Panc1 (cell line): ENCODE data around the gene FUOM. TPM values are rescaled to one million over a fixed set of nuclear protein-coding genes. Genes with fewer than 3 reads are reported as not detected.

Source experiments
- ATAC-seq: fragments of 200-7000 bp; cut with Tn5 transposase; 2 replicates; pipeline ENCODE4 v1.9.1; 2020; ENCODE audit warnings: mild to moderate bottlenecking, moderate library complexity
- BruUV-seq: library from RNA; stranded (reverse); fragments of 400-500 nt; replicated peaks from 2 replicates; lab custom pipeline; 2021; lab: Mats Ljungman, UMichigan
- CTCF ChIA-PET: fragments of 300-600 bp; sonication (Branson Sonifier 250); formaldehyde crosslinking; loops from one replicate; lab custom pipeline; 2022; ENCODE audit warnings: antibody characterized with exemption; lab: Charles Lee
- POLR2A ChIA-PET: fragments of 300-600 bp; sonication (Branson Sonifier 250); formaldehyde crosslinking; loops from one replicate; lab custom pipeline; 2022; ENCODE audit warnings: antibody characterized with exemption; lab: Charles Lee
- DNase-seq: peaks from one replicate; pipeline ENCODE4 v3.0.0-alpha.2; 2010; ENCODE audit warnings: low read depth, low spot score
- H3K27ac ChIP-seq: 2 replicates; pipeline ENCODE4 v1.5.1; 2011; ENCODE audit warnings: mild to moderate bottlenecking, low read length, inconsistent platforms
- H3K27me3 ChIP-seq: fragments of 200-500 bp; sonication (Bioruptor generic); 2 replicates; pipeline ENCODE4 v1.6.0; 2014; ENCODE audit warnings: low read length, inconsistent platforms; ENCODE audit not compliant: control insufficient read depth, insufficient read depth
- H3K36me3 ChIP-seq: fragments of 200-500 bp; sonication (Bioruptor generic); 2 replicates; pipeline ENCODE4 v1.5.1; 2014; ENCODE audit warnings: inconsistent platforms, mild to moderate bottlenecking, low read length, moderate library complexity; ENCODE audit not compliant: control insufficient read depth, insufficient read depth
- H3K4me1 ChIP-seq: 2 replicates; pipeline ENCODE4 v1.5.1; 2011; ENCODE audit warnings: inconsistent platforms, mild to moderate bottlenecking, low read length, moderate library complexity; ENCODE audit not compliant: control insufficient read depth, insufficient read depth
- H3K4me3 ChIP-seq, 2 experiments: 2 replicates each; pipeline ENCODE4 v1.5.1; 2011 to 2012; ENCODE audit warnings: low read depth in 2 of 2, low read length in 2 of 2, mild to moderate bottlenecking in 2 of 2, inconsistent platforms in 1 of 2, moderate library complexity in 1 of 2
- H3K9me3 ChIP-seq: fragments of 200-500 bp; sonication (Bioruptor generic); 2 replicates; pipeline ENCODE4 v1.5.1; 2014; ENCODE audit warnings: low read depth, mild to moderate bottlenecking, inconsistent platforms, low read length, moderate library complexity; ENCODE audit not compliant: control insufficient read depth, insufficient read depth
- CTCF ChIP-seq: fragments of 450-650 bp; IDR thresholded peaks from 2 replicates; pipeline ENCODE4 v1.5.1; 2017; ENCODE audit warnings: mild to moderate bottlenecking
- POLR2AphosphoS5 ChIP-seq: IDR thresholded peaks from 2 replicates; pipeline ENCODE4 v1.6.1; 2012; ENCODE audit warnings: mild to moderate bottlenecking, low read depth, low read length, moderate library complexity
- REST ChIP-seq, 2 experiments: IDR thresholded peaks; 2 replicates each; pipeline ENCODE4 v1.6.1; 2011 to 2012; ENCODE audit warnings: low read depth in 2 of 2, control low read depth in 1 of 2, low read length in 1 of 2, mild to moderate bottlenecking in 1 of 2, moderate library complexity in 1 of 2; ENCODE audit not compliant: insufficient read depth in 1 of 2
- SIN3A ChIP-seq: IDR thresholded peaks from 2 replicates; pipeline ENCODE4 v1.6.1; 2012; ENCODE audit warnings: low read depth, mild to moderate bottlenecking, low read length, moderate library complexity, borderline replicate concordance; ENCODE audit not compliant: insufficient read depth
- TCF7L2 ChIP-seq: IDR thresholded peaks from 2 replicates; pipeline ENCODE4 v1.6.1; 2011; ENCODE audit warnings: mild to moderate bottlenecking, low read depth, low read length, inconsistent platforms
- in situ Hi-C: cut with HindIII; loops from 2 replicates; pipeline ENCODE4 v1.10.0; 2016; ENCODE audit warnings: low sequenced_read_pairs, low pct_unique_long_range_greater_than_20kb
- intact Hi-C: fragments of 100-400 bp; cut with micrococcal nuclease; formaldehyde crosslinking; loops from one replicate; pipeline ENCODE4 v1.10.0; 2022; ENCODE audit not compliant: unreplicated experiment
- total RNA-seq: library from RNA; stranded (reverse); gene quantifications from one replicate; pipeline ENCODE4 v1.2.1, GENCODE V29; 2021; ENCODE audit not compliant: unreplicated experiment

The FUOM gene
- total RNA-seq, 1 experiment from 2014 or later, result 39.6 TPM

GRCh38 chr10:133381036-133381435 is 23.2 kb upstream of the FUOM start:
- H3K4me1 ChIP-seq, result 0 out of 2 replicates have a peak, but pooled peaks cover 3% of the 10 kb centered on the region
- CTCF ChIA-PET, result no interaction called here
- H3K27ac ChIP-seq, result no peak overlapping the region
- in situ Hi-C loops (no loop called here), intact Hi-C loops (no loop called here)
- no peak for TF ChIP-seq POLR2AphosphoS5
- no peak for TF ChIP-seq REST (IDR thresholded peaks at IDR 0.05; ENCODE audit: insufficient read depth in 1 of 2, low read depth in 2 of 2, low read length in 1 of 2)
- TF ChIP-seq SIN3A, result no peak
- TF ChIP-seq CTCF, result no peak
- TF ChIP-seq TCF7L2, result no peak
- no peaks in the 10 kb centered on the region for H3K27me3 ChIP-seq
- H3K4me3 ChIP-seq, result no peak overlapping the region
- POLR2A ChIA-PET, result interaction anchor here (0.7 kb wide), 1 partner anchor 39 kb away, joined by 3 read pairs; no protein-coding TSS in a partner anchor
- ATAC-seq (no peak), DNase-seq (no peak)
- no peaks in the 10 kb centered on the region for H3K36me3 ChIP-seq
- TSS peak; percentile 68 for BruUV-seq
- H3K9me3 ChIP-seq, result no peaks in the 10 kb centered on the region

- TF ChIP-seq POLR2AphosphoS5 (no peak), SIN3A (no peak), TCF7L2 (no peak), CTCF (no peak), REST (IDR thresholded peaks at IDR 0.05; ENCODE audit: insufficient read depth in 1 of 2, low read depth in 2 of 2, low read length in 1 of 2) (no peak)
- peak overlapping the region; percentile 69 for H3K27ac ChIP-seq
- CTCF ChIA-PET, result no interaction called here
- peak overlapping the region; percentile 57 to 67 for H3K4me3 ChIP-seq
- no peaks in the 10 kb centered on the region for H3K36me3 ChIP-seq
- no peaks in the 10 kb centered on the region for H3K9me3 ChIP-seq
- no peaks in the 10 kb centered on the region for H3K27me3 ChIP-seq
- peak; percentile 8 for ATAC-seq
- 0 out of 2 replicates have a peak, but pooled peaks cover 3% of the 10 kb centered on the region for H3K4me1 ChIP-seq
- in situ Hi-C loops, result no loop called here
- DNase-seq, result no peak
- no TSS peak for BruUV-seq
- POLR2A ChIA-PET, result no interaction called here
- intact Hi-C loops, result no loop called here
Observed at GRCh38 chr10:133379801-133380666, 22.2 kb upstream of the FUOM start.
